GDM1 (cell line): ENCODE data around the gene CLEC1A.
"Not testable (repeated sequence)": the region's sequence is repeated elsewhere in the genome, so short reads cannot be mapped to it uniquely, and the experiment has no call there.

Experiments used
- DNase-seq: peaks from one replicate; lab custom pipeline; 2025; lab: John Stamatoyannopoulos, UW

Gene CLEC1A

GRCh38 chr12:10048526-10048925, 50.3 kb downstream of the CLEC1A start:
- DNase-seq = no peak

- DNase-seq = no peak
Observed at GRCh38 chr12:10042167-10042566, 56.6 kb downstream of the CLEC1A start.

DNA sequence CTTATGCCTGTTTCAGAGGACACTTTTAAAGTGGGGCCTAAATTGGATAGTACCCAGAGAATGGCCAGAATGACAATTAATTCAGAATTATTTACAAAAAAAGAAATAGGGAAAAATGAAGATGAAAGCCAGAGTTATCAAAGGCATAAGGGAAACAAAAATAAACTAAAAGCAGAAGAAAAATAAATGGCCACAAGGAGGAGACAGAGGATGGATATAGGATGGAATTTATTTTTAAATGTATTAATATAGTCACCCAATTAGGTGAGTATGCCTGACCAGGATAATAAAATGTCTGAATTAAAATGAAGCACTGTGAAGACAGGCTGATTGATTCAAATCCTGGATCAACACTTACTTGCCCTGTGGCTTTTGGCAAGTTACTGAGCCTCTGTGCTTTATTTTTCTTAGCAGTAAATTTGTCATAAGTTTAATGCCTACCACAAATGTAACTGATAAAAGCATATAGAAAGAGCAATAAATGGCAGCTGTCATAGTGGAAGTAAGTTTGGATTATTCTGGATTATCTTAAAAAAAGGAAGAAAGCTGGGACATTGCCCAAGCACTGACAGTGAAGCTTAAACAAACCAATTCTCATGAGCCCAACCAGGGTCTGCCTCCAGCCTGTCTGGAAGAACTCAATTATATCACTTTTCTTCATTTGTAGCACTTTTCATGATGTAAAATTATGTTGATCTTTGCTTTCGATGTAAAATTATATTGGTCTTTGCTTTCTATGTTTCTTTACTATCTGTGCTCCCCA, 64.8 kb downstream of the CLEC1A start:
- DNase-seq = no peak

GRCh38 chr12:10031771-10032175, 67.0 kb downstream of the CLEC1A start:
- DNase-seq = no peak

DNA sequence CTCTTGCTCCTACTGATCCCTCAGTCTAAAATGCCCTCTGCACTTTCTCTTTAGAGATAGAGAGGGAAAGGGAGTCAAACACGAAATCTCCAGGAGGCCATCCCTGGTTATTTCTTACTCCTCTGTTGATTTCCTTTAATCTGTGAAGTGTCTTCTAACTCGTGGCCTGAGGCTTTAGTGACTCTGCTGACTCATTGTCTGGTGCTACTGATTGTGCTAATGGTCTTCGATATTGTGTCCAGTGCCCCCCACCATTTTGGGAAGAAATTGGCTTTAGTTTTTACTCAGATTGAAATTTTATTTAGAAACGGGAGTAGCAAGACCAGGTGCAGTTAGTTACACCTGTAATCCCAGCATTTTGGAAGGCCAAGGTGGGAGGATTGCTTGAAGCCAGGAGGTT, 67.5 kb downstream of the CLEC1A start:
- no peak for DNase-seq

- DNase-seq = no peak
Observed at GRCh38 chr12:10030446-10030845, 68.3 kb downstream of the CLEC1A start, which contains the start of gene CLEC9A. TSS of gene CLEC9A (plus strand) at chr12:10030682. CDS start at chr12:10052688, 22,006 bp downstream.

DNA sequence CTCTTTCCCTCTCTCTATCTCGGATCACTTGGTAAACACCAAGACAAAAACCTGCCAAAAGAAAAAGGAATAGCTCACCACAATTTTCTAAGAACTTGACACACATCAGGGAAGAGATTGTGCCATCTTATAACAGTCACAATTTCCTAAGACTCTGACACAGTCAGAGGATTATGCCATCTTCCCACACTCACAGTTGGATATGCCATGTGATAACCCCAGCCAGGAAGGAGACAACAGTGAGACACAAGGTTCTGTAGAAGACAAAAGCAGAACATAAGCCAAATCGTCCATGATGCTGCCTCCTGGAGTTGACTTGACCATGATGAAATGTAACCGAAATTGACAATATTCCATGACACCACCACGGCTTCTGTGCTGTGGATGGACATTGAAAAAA, 71.1 kb downstream of the CLEC1A start:
- no peak for DNase-seq

GRCh38 chr12:10027311-10027710, 71.5 kb downstream of the CLEC1A start:
- DNase-seq = no peak

GRCh38 chr12:10026666-10027065, 72.1 kb downstream of the CLEC1A start:
- not testable (repeated sequence) for DNase-seq

DNA sequence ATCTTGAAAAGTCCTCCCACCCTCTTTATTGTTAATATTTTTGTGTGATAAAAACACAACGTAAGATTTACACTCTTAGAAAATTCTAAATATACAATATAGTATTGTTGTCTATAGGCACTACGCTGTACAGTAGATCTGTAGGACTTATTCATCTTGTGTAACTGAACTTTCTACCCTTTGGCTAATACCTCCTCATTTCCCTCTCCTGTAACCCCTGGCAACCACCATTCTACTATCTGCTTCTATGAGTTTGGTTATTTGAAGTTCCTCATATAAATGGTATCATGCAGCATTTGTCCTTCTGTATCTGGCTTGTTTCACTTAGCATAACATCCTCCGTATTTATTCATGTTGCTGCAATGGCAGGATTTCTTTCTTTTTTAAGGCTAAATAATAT, 73.5 kb downstream of the CLEC1A start:
- DNase-seq = no peak

- DNase-seq = no peak
Observed at GRCh38 chr12:10021342-10021741, 77.4 kb downstream of the CLEC1A start.
